Measurements from ENCODE around the gene BMP7.

DNA sequence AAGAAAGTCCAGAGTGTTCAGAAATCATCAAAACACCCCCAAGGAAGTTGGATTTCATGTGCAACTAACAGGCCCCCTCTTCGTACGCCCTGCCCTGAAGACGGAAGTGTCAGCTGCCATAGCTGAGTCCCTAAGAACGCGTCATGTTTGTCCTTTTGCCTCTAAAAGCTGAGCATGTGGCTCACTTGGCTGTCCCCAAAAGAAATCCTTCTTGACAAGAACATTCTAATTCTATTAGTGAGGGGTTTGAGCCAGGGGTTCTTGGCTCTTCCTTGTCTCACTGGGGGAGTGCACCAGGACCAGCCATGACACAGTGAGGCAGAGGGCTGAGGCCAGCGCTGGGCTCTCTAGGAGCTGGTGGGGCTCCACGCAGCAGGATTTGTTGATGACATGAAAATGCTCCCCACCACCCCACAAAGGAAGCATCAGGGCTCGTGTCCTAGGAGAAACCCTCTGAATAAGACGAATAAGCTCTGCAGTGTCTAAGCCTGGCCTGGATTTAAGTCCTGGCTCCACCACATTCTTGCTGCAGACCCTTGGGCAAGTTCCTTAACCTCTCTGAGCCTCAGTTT lies 43.2 kb upstream of the BMP7 start:
- TF ChIP-seq MYC (IDR thresholded peaks at IDR 0.05; ENCODE audit: low read depth, low read length) (no peak), POLR2AphosphoS5 (IDR thresholded peaks at IDR 0.05; ENCODE audit: insufficient read depth, low read depth, low read length) (no peak), EZH2 (IDR thresholded peaks at IDR 0.05; ENCODE audit: borderline replicate concordance, low read depth, low read length, severe bottlenecking) (no peak)

Measured in endothelial cell of umbilical vein (primary cell).